ENCODE data around the gene ARAP3. TPM values are rescaled to one million over a fixed set of nuclear protein-coding genes. Genes with fewer than 3 reads are reported as not detected.
A peak's percentile ranks its signal among the peaks of the same experiment; 100 is the strongest.

Gene ARAP3
- total and polyA plus RNA-seq, 2 experiments from 2014 or later, result 18.4 to 33.2 TPM

DNA sequence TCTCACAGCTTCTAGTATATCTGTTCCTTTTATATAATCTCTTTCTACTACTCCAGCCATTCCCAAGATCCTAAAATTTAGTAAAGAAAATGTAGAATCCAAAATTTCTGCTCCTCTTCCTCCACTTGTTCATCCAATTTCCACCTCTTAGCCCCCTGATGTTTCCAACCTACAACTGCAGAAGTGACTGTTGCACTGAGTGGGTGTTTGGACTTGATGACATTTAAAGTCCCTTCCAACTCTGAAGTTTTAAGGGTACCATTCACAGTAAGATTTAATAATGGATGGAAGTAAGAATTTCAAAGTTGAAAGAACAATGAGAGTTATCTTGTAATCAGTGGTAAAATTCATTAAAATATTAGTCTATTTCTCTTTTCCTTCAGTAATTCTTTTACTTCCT lies 68.7 kb downstream of the ARAP3 start:
- H3K27ac ChIP-seq (ENCODE audit: low read depth), result no peak overlapping the region
- Mint-ChIP-seq H3K9me3 (no peaks in the 10 kb centered on the region), H3K27ac (no peak overlapping the region), H3K4me3 (no peak overlapping the region), H3K27me3 (ENCODE audit: insufficient read depth, low read depth, poor library complexity) (peaks cover 3% of the 10 kb centered on the region), H3K4me1 (peaks cover 47% of the 10 kb centered on the region), H3K36me3 (ENCODE audit: low read depth) (peaks cover 11% of the 10 kb centered on the region; the same call in 2 of the 3 replicates)
- no peaks in the 10 kb centered on the region for H3K27me3 ChIP-seq (ENCODE audit: insufficient read depth)
- no peak for TF ChIP-seq JUNB (IDR thresholded peaks at IDR 0.05; ENCODE audit: unreplicated experiment)
- no peak for TF ChIP-seq ZNF331 (CRISPR knock-in tag; IDR thresholded peaks at IDR 0.05; ENCODE audit: low read depth)
- TF ChIP-seq, protein P1, sequence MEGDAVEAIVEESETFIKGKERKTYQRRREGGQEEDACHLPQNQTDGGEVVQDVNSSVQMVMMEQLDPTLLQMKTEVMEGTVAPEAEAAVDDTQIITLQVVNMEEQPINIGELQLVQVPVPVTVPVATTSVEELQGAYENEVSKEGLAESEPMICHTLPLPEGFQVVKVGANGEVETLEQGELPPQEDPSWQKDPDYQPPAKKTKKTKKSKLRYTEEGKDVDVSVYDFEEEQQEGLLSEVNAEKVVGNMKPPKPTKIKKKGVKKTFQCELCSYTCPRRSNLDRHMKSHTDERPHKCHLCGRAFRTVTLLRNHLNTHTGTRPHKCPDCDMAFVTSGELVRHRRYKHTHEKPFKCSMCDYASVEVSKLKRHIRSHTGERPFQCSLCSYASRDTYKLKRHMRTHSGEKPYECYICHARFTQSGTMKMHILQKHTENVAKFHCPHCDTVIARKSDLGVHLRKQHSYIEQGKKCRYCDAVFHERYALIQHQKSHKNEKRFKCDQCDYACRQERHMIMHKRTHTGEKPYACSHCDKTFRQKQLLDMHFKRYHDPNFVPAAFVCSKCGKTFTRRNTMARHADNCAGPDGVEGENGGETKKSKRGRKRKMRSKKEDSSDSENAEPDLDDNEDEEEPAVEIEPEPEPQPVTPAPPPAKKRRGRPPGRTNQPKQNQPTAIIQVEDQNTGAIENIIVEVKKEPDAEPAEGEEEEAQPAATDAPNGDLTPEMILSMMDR (conservative IDR thresholded peaks at IDR 0.05; ENCODE audit: low read depth in 2 of 2), result no peak
- no peak for TF ChIP-seq STAT1 (IDR thresholded peaks at IDR 0.05; ENCODE audit: unreplicated experiment)
- TF ChIP-seq POLR2AphosphoS5 (IDR thresholded peaks at IDR 0.05; ENCODE audit: low read depth), result no peak
- no peak for TF ChIP-seq EZH2 (IDR thresholded peaks at IDR 0.05; ENCODE audit: low read depth, unreplicated experiment)
- TF ChIP-seq, protein P2, sequence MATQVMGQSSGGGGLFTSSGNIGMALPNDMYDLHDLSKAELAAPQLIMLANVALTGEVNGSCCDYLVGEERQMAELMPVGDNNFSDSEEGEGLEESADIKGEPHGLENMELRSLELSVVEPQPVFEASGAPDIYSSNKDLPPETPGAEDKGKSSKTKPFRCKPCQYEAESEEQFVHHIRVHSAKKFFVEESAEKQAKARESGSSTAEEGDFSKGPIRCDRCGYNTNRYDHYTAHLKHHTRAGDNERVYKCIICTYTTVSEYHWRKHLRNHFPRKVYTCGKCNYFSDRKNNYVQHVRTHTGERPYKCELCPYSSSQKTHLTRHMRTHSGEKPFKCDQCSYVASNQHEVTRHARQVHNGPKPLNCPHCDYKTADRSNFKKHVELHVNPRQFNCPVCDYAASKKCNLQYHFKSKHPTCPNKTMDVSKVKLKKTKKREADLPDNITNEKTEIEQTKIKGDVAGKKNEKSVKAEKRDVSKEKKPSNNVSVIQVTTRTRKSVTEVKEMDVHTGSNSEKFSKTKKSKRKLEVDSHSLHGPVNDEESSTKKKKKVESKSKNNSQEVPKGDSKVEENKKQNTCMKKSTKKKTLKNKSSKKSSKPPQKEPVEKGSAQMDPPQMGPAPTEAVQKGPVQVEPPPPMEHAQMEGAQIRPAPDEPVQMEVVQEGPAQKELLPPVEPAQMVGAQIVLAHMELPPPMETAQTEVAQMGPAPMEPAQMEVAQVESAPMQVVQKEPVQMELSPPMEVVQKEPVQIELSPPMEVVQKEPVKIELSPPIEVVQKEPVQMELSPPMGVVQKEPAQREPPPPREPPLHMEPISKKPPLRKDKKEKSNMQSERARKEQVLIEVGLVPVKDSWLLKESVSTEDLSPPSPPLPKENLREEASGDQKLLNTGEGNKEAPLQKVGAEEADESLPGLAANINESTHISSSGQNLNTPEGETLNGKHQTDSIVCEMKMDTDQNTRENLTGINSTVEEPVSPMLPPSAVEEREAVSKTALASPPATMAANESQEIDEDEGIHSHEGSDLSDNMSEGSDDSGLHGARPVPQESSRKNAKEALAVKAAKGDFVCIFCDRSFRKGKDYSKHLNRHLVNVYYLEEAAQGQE (IDR thresholded peaks at IDR 0.05; ENCODE audit: unreplicated experiment), result no peak
- TF ChIP-seq ZNF114 (CRISPR knock-in tag; IDR thresholded peaks at IDR 0.05), result no peak
- TF ChIP-seq NANOG (IDR thresholded peaks at IDR 0.05; ENCODE audit: borderline replicate concordance), result no peak
- no peak for TF ChIP-seq CREB1 (CRISPR knock-in tag; IDR thresholded peaks at IDR 0.05; ENCODE audit: low read depth)
- TF ChIP-seq, protein P3, sequence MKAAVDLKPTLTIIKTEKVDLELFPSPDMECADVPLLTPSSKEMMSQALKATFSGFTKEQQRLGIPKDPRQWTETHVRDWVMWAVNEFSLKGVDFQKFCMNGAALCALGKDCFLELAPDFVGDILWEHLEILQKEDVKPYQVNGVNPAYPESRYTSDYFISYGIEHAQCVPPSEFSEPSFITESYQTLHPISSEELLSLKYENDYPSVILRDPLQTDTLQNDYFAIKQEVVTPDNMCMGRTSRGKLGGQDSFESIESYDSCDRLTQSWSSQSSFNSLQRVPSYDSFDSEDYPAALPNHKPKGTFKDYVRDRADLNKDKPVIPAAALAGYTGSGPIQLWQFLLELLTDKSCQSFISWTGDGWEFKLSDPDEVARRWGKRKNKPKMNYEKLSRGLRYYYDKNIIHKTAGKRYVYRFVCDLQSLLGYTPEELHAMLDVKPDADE (IDR thresholded peaks at IDR 0.05), result no peak
- TF ChIP-seq, protein P4, sequence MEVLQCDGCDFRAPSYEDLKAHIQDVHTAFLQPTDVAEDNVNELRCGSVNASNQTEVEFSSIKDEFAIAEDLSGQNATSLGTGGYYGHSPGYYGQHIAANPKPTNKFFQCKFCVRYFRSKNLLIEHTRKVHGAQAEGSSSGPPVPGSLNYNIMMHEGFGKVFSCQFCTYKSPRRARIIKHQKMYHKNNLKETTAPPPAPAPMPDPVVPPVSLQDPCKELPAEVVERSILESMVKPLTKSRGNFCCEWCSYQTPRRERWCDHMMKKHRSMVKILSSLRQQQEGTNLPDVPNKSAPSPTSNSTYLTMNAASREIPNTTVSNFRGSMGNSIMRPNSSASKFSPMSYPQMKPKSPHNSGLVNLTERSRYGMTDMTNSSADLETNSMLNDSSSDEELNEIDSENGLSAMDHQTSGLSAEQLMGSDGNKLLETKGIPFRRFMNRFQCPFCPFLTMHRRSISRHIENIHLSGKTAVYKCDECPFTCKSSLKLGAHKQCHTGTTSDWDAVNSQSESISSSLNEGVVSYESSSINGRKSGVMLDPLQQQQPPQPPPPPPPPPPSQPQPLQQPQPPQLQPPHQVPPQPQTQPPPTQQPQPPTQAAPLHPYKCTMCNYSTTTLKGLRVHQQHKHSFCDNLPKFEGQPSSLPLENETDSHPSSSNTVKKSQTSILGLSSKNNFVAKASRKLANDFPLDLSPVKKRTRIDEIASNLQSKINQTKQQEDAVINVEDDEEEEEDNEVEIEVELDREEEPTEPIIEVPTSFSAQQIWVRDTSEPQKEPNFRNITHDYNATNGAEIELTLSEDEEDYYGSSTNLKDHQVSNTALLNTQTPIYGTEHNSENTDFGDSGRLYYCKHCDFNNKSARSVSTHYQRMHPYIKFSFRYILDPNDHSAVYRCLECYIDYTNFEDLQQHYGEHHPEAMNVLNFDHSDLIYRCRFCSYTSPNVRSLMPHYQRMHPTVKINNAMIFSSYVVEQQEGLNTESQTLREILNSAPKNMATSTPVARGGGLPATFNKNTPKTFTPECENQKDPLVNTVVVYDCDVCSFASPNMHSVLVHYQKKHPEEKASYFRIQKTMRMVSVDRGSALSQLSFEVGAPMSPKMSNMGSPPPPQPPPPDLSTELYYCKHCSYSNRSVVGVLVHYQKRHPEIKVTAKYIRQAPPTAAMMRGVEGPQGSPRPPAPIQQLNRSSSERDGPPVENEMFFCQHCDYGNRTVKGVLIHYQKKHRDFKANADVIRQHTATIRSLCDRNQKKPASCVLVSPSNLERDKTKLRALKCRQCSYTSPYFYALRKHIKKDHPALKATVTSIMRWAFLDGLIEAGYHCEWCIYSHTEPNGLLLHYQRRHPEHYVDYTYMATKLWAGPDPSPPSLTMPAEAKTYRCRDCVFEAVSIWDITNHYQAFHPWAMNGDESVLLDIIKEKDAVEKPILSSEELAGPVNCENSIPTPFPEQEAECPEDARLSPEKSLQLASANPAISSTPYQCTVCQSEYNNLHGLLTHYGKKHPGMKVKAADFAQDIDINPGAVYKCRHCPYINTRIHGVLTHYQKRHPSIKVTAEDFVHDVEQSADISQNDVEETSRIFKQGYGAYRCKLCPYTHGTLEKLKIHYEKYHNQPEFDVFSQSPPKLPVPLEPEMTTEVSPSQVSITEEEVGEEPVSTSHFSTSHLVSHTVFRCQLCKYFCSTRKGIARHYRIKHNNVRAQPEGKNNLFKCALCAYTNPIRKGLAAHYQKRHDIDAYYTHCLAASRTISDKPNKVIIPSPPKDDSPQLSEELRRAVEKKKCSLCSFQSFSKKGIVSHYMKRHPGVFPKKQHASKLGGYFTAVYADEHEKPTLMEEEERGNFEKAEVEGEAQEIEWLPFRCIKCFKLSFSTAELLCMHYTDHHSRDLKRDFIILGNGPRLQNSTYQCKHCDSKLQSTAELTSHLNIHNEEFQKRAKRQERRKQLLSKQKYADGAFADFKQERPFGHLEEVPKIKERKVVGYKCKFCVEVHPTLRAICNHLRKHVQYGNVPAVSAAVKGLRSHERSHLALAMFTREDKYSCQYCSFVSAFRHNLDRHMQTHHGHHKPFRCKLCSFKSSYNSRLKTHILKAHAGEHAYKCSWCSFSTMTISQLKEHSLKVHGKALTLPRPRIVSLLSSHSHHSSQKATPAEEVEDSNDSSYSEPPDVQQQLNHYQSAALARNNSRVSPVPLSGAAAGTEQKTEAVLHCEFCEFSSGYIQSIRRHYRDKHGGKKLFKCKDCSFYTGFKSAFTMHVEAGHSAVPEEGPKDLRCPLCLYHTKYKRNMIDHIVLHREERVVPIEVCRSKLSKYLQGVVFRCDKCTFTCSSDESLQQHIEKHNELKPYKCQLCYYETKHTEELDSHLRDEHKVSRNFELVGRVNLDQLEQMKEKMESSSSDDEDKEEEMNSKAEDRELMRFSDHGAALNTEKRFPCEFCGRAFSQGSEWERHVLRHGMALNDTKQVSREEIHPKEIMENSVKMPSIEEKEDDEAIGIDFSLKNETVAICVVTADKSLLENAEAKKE (CRISPR knock-in tag; IDR thresholded peaks at IDR 0.05), result no peak
- TF ChIP-seq EZH2phosphoT487 (IDR thresholded peaks at IDR 0.05; ENCODE audit: unreplicated experiment), result no peak
- no peak overlapping the region for H2AFZ ChIP-seq
- peaks cover 97% of the 10 kb centered on the region for H3K79me2 ChIP-seq (replicated peaks; ENCODE audit: insufficient read depth)
- H3K4me1 ChIP-seq (ENCODE audit: insufficient read depth), result peaks cover 38% of the 10 kb centered on the region
- H3F3A ChIP-seq (replicated peaks; ENCODE audit: low read depth), result no peaks in the 10 kb centered on the region
- H3K36me3 ChIP-seq (ENCODE audit: insufficient read depth), result no peaks in the 10 kb centered on the region
- no peaks in the 10 kb centered on the region for H3K9me2 ChIP-seq (ENCODE audit: insufficient read depth)
- DNase-seq (ENCODE audit: low spot score), result no peak
- peaks cover 25% of the 10 kb centered on the region for H4K20me1 ChIP-seq (replicated peaks; ENCODE audit: insufficient read depth)
- H3K4me2 ChIP-seq, result 0 out of 2 replicates have a peak overlapping the region, but pooled peaks have one; percentile 17
- ATAC-seq, result no peak
- H3K4me3 ChIP-seq, result no peak overlapping the region
